Measurements from ENCODE around the gene SCP2.

DNA sequence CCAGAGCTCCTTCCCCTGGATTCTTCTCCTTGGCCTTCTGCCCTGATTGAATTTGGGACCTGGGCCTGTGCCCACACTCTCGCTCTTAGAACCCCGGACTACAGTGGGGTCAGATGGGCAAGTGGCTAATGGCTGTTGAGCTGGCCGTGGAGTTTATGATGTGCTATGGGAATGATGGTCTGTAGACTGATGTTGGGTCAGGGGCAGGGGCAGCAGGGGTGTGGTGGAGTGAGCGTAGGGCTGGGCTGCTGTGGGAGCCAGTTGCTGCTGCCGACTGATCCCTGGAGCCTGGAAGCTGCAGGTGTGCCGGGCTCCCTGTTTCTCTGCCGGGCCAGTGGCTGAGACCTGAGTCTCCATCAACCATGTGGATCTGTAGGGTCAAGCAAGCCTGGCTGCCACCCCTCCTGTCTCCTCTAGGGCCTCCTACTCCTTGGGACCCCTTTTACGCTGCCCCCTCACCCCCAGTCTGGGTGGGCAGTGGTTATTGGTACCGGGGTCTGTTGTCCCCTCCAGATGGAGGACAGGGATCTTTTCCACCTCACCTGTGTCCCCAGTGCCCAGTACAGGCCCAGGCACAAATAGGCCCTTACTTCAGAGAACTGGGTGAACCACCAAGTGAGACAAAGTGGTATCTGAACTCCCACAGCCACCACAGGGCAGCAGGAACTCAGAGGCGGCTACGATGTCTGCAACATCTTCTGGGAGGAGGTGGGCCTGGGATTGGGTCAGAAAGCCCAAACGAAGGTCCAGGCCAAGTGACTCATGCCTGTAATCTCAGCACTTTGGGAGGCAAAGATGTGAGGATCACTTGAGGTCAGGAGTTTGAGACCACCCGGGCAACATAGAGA lies 140.0 kb downstream of the SCP2 start:
- TF ChIP-seq, protein P1, sequence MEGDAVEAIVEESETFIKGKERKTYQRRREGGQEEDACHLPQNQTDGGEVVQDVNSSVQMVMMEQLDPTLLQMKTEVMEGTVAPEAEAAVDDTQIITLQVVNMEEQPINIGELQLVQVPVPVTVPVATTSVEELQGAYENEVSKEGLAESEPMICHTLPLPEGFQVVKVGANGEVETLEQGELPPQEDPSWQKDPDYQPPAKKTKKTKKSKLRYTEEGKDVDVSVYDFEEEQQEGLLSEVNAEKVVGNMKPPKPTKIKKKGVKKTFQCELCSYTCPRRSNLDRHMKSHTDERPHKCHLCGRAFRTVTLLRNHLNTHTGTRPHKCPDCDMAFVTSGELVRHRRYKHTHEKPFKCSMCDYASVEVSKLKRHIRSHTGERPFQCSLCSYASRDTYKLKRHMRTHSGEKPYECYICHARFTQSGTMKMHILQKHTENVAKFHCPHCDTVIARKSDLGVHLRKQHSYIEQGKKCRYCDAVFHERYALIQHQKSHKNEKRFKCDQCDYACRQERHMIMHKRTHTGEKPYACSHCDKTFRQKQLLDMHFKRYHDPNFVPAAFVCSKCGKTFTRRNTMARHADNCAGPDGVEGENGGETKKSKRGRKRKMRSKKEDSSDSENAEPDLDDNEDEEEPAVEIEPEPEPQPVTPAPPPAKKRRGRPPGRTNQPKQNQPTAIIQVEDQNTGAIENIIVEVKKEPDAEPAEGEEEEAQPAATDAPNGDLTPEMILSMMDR (IDR thresholded peaks at IDR 0.05; ENCODE audit: low read depth, low read length, poor library complexity, severe bottlenecking) = no peak
- TF ChIP-seq EZH2phosphoT487 (IDR thresholded peaks at IDR 0.05; ENCODE audit: borderline replicate concordance, low read length) = no peak

All from DOHH2 (cell line).